ENCODE data around the gene RASGEF1B.

The RASGEF1B gene

GRCh38 chr4:81472281-81473182, 825 bp upstream of the RASGEF1B start:
- Histone ChIP-seq H3K9me3 (ENCODE audit: low read length) (no peaks in the 10 kb centered on the region), H3K9ac (ENCODE audit: low read length) (peak overlapping the region; percentile 5), H3K4me3 (ENCODE audit: low read depth in 1 of 2, low read length in 2 of 2) (peak overlapping the region; percentile 84 to 100), H3K4me1 (ENCODE audit: insufficient read depth, low read length) (peaks cover 14% of the 10 kb centered on the region), H3K27me3 (ENCODE audit: control insufficient read depth in 1 of 2, insufficient read depth in 2 of 2, low read length in 2 of 2) (no peaks in the 10 kb centered on the region), H3K27ac (ENCODE audit: low read depth, low read length) (peak overlapping the region; percentile 78), H3K36me3 (ENCODE audit: insufficient read depth, low read length) (no peaks in the 10 kb centered on the region)

- H3K9ac ChIP-seq (ENCODE audit: low read length), result peak overlapping the region; percentile 85
- no peaks in the 10 kb centered on the region for H3K9me3 ChIP-seq (ENCODE audit: low read length)
- no peaks in the 10 kb centered on the region for H3K27me3 ChIP-seq (ENCODE audit: control insufficient read depth in 1 of 2, insufficient read depth in 2 of 2, low read length in 2 of 2)
- H3K4me3 ChIP-seq (ENCODE audit: low read depth in 1 of 2, low read length in 2 of 2), result peak overlapping the region; percentile 84 to 100
- peak overlapping the region; percentile 78 for H3K27ac ChIP-seq (ENCODE audit: low read depth, low read length)
- peaks cover 14% of the 10 kb centered on the region for H3K4me1 ChIP-seq (ENCODE audit: insufficient read depth, low read length)
- no peaks in the 10 kb centered on the region for H3K36me3 ChIP-seq (ENCODE audit: insufficient read depth, low read length)
These were observed 464 bp downstream of the RASGEF1B start for GRCh38 chr4:81471298-81471587.

- Histone ChIP-seq H3K27ac (ENCODE audit: low read depth, low read length) (peak overlapping the region; percentile 78), H3K4me1 (ENCODE audit: insufficient read depth, low read length) (peaks cover 14% of the 10 kb centered on the region), H3K36me3 (ENCODE audit: insufficient read depth, low read length) (no peaks in the 10 kb centered on the region), H3K27me3 (ENCODE audit: control insufficient read depth in 1 of 2, insufficient read depth in 2 of 2, low read length in 2 of 2) (no peaks in the 10 kb centered on the region), H3K9me3 (ENCODE audit: low read length) (no peaks in the 10 kb centered on the region), H3K9ac (ENCODE audit: low read length) (peak overlapping the region; percentile 85), H3K4me3 (ENCODE audit: low read depth in 1 of 2, low read length in 2 of 2) (peak overlapping the region; percentile 84 to 100)
These were observed 1.0 kb downstream of the RASGEF1B start for GRCh38 chr4:81470456-81471297.

- Histone ChIP-seq H3K9me3 (ENCODE audit: low read length) (no peaks in the 10 kb centered on the region), H3K4me1 (ENCODE audit: insufficient read depth, low read length) (peaks cover 14% of the 10 kb centered on the region), H3K4me3 (ENCODE audit: low read depth in 1 of 2, low read length in 2 of 2) (peak overlapping the region; percentile 84 to 100), H3K27me3 (ENCODE audit: control insufficient read depth in 1 of 2, insufficient read depth in 2 of 2, low read length in 2 of 2) (no peaks in the 10 kb centered on the region), H3K9ac (ENCODE audit: low read length) (peak overlapping the region; percentile 85), H3K36me3 (ENCODE audit: insufficient read depth, low read length) (no peaks in the 10 kb centered on the region), H3K27ac (ENCODE audit: low read depth, low read length) (peak overlapping the region; percentile 12)
These were observed 1.8 kb downstream of the RASGEF1B start for GRCh38 chr4:81469781-81470455.

- no peak overlapping the region for H3K4me3 ChIP-seq (ENCODE audit: low read depth in 1 of 2, low read length in 2 of 2)
- H3K27me3 ChIP-seq (ENCODE audit: control insufficient read depth in 1 of 2, insufficient read depth in 2 of 2, low read length in 2 of 2), result no peaks in the 10 kb centered on the region
- H3K36me3 ChIP-seq (ENCODE audit: insufficient read depth, low read length), result no peaks in the 10 kb centered on the region
- H3K9ac ChIP-seq (ENCODE audit: low read length), result no peak overlapping the region
- peaks cover 14% of the 10 kb centered on the region for H3K4me1 ChIP-seq (ENCODE audit: insufficient read depth, low read length)
- no peaks in the 10 kb centered on the region for H3K9me3 ChIP-seq (ENCODE audit: low read length)
- no peak overlapping the region for H3K27ac ChIP-seq (ENCODE audit: low read depth, low read length)
These were observed 3.0 kb downstream of the RASGEF1B start for GRCh38 chr4:81468678-81469077.

GRCh38 chr4:81467672-81467964, 4.1 kb downstream of the RASGEF1B start:
- H3K9ac ChIP-seq (ENCODE audit: low read length), result no peak overlapping the region
- H3K27ac ChIP-seq (ENCODE audit: low read depth, low read length), result no peak overlapping the region
- peaks cover 3% of the 10 kb centered on the region for H3K4me1 ChIP-seq (ENCODE audit: insufficient read depth, low read length)
- H3K36me3 ChIP-seq (ENCODE audit: insufficient read depth, low read length), result no peaks in the 10 kb centered on the region
- no peaks in the 10 kb centered on the region for H3K9me3 ChIP-seq (ENCODE audit: low read length)
- no peak overlapping the region for H3K4me3 ChIP-seq (ENCODE audit: low read depth in 1 of 2, low read length in 2 of 2)
- no peaks in the 10 kb centered on the region for H3K27me3 ChIP-seq (ENCODE audit: control insufficient read depth in 1 of 2, insufficient read depth in 2 of 2, low read length in 2 of 2)

GRCh38 chr4:81466841-81467671, 4.7 kb downstream of the RASGEF1B start:
- H3K27ac ChIP-seq (ENCODE audit: low read depth, low read length), result no peak overlapping the region
- H3K4me3 ChIP-seq (ENCODE audit: low read depth in 1 of 2, low read length in 2 of 2), result no peak overlapping the region
- H3K27me3 ChIP-seq (ENCODE audit: control insufficient read depth in 1 of 2, insufficient read depth in 2 of 2, low read length in 2 of 2), result no peaks in the 10 kb centered on the region
- no peaks in the 10 kb centered on the region for H3K9me3 ChIP-seq (ENCODE audit: low read length)
- no peak overlapping the region for H3K9ac ChIP-seq (ENCODE audit: low read length)
- H3K4me1 ChIP-seq (ENCODE audit: insufficient read depth, low read length), result no peaks in the 10 kb centered on the region
- no peaks in the 10 kb centered on the region for H3K36me3 ChIP-seq (ENCODE audit: insufficient read depth, low read length)

- H3K4me3 ChIP-seq (ENCODE audit: low read depth in 1 of 2, low read length in 2 of 2), result no peak overlapping the region
- no peaks in the 10 kb centered on the region for H3K9me3 ChIP-seq (ENCODE audit: low read length)
- H3K9ac ChIP-seq (ENCODE audit: low read length), result no peak overlapping the region
- H3K4me1 ChIP-seq (ENCODE audit: insufficient read depth, low read length), result no peaks in the 10 kb centered on the region
- H3K27ac ChIP-seq (ENCODE audit: low read depth, low read length), result no peak overlapping the region
- H3K36me3 ChIP-seq (ENCODE audit: insufficient read depth, low read length), result no peaks in the 10 kb centered on the region
- no peaks in the 10 kb centered on the region for H3K27me3 ChIP-seq (ENCODE audit: control insufficient read depth in 1 of 2, insufficient read depth in 2 of 2, low read length in 2 of 2)
These were observed 6.0 kb downstream of the RASGEF1B start for GRCh38 chr4:81465406-81466340.

GRCh38 chr4:81460834-81461233, 10.9 kb downstream of the RASGEF1B start:
- Histone ChIP-seq H3K9ac (ENCODE audit: low read length) (no peak overlapping the region), H3K27ac (ENCODE audit: low read depth, low read length) (no peak overlapping the region), H3K4me3 (ENCODE audit: low read depth in 1 of 2, low read length in 2 of 2) (no peak overlapping the region), H3K4me1 (ENCODE audit: insufficient read depth, low read length) (no peaks in the 10 kb centered on the region), H3K9me3 (ENCODE audit: low read length) (no peaks in the 10 kb centered on the region), H3K27me3 (ENCODE audit: control insufficient read depth in 1 of 2, insufficient read depth in 2 of 2, low read length in 2 of 2) (no peaks in the 10 kb centered on the region), H3K36me3 (ENCODE audit: insufficient read depth, low read length) (no peaks in the 10 kb centered on the region)

GRCh38 chr4:81460191-81460701, 11.5 kb downstream of the RASGEF1B start:
- Histone ChIP-seq H3K9ac (ENCODE audit: low read length) (no peak overlapping the region), H3K4me1 (ENCODE audit: insufficient read depth, low read length) (no peaks in the 10 kb centered on the region), H3K36me3 (ENCODE audit: insufficient read depth, low read length) (no peaks in the 10 kb centered on the region), H3K9me3 (ENCODE audit: low read length) (no peaks in the 10 kb centered on the region), H3K27ac (ENCODE audit: low read depth, low read length) (no peak overlapping the region), H3K27me3 (ENCODE audit: control insufficient read depth in 1 of 2, insufficient read depth in 2 of 2, low read length in 2 of 2) (no peaks in the 10 kb centered on the region), H3K4me3 (ENCODE audit: low read depth in 1 of 2, low read length in 2 of 2) (no peak overlapping the region)

Measured in muscle layer of colon (tissue), 2 donors.